ENCODE data around the gene HOXB3. TPM values are rescaled to one million over a fixed set of nuclear protein-coding genes. Genes with fewer than 3 reads are reported as not detected.

Gene HOXB3
- total and polyA plus RNA-seq, 10 donors = 3.6 to 23.1 (median 8.8) TPM

GRCh38 chr17:48555258-48556228 lies 34.5 kb downstream of the HOXB3 start:
- no peak for TF ChIP-seq POLR2AphosphoS5 (IDR thresholded peaks at IDR 0.05)
- TF ChIP-seq CTCF (IDR thresholded peaks at IDR 0.05 in 8 of 11, conservative IDR thresholded peaks at IDR 0.05 in 3 of 11) = no peak
- TF ChIP-seq POLR2A (IDR thresholded peaks at IDR 0.05) = no peak
- Histone ChIP-seq H3K36me3 (peaks cover 0 to 9% (median 0%) of the 10 kb centered on the region in 6 donors), H3K27ac (peak overlapping the region in 7 of 8 donors; percentile 54 to 94 (median 67)), H3K27me3 (replicated peaks in 1 of 7) (peaks cover 0 to 52% (median 6%) of the 10 kb centered on the region in 7 donors), H3K4me3 (peak overlapping the region in 6 of 8 donors; percentile 10 to 54 (median 19)), H3K9me3 (no peaks in the 10 kb centered on the region), H3K4me1 (peaks cover 0 to 51% (median 11%) of the 10 kb centered on the region in 6 donors)
- intact Hi-C loops (cut with DNase I; ENCODE audit: low total_unique reads) = no loop called here
- 11 to 27% (median 18%) methylated on average over 25 to 36 of the region's 36 CpGs for WGBS, 5 donors
- DNase-seq = no peak

- no peak for TF ChIP-seq POLR2AphosphoS5 (IDR thresholded peaks at IDR 0.05)
- Histone ChIP-seq H3K36me3 (peaks cover 0 to 17% (median 0%) of the 10 kb centered on the region in 6 donors), H3K9me3 (no peaks in the 10 kb centered on the region), H3K27me3 (replicated peaks in 1 of 7) (peaks cover 0 to 52% (median 6%) of the 10 kb centered on the region in 7 donors), H3K4me1 (peaks cover 0 to 44% (median 11%) of the 10 kb centered on the region in 6 donors), H3K27ac (peak overlapping the region in 7 of 8 donors; percentile 54 to 94 (median 61)), H3K4me3 (peak overlapping the region in 3 of 8 donors; percentile 1 to 54 (median 20))
- intact Hi-C loops (cut with DNase I; ENCODE audit: low total_unique reads) = no loop called here
- no peak for DNase-seq
- WGBS, 5 donors = 71 to 86% (median 79%) methylated on average over 42 to 44 of the region's 44 CpGs
These were observed 35.4 kb downstream of the HOXB3 start for GRCh38 chr17:48554412-48555257.

- Histone ChIP-seq H3K4me3 (peak overlapping the region in 3 of 8 donors; percentile 1 to 54 (median 20)), H3K36me3 (peaks cover 0 to 17% (median 0%) of the 10 kb centered on the region in 6 donors), H3K27ac (peak overlapping the region in 7 of 8 donors; percentile 48 to 94 (median 61)), H3K4me1 (peaks cover 0 to 49% (median 11%) of the 10 kb centered on the region in 6 donors), H3K9me3 (no peaks in the 10 kb centered on the region), H3K27me3 (replicated peaks in 1 of 7) (peaks cover 0 to 52% (median 6%) of the 10 kb centered on the region in 7 donors)
- no peak for DNase-seq
- no peak for TF ChIP-seq CTCF (IDR thresholded peaks at IDR 0.05 in 8 of 11, conservative IDR thresholded peaks at IDR 0.05 in 3 of 11)
- no peak for TF ChIP-seq POLR2AphosphoS5 (IDR thresholded peaks at IDR 0.05)
- TF ChIP-seq POLR2A (IDR thresholded peaks at IDR 0.05) = no peak
- intact Hi-C loops (cut with DNase I; ENCODE audit: low total_unique reads) = no loop called here
- WGBS, 5 donors = 73 to 90% (median 81%) methylated on average over 1 of the region's 1 CpG
These were observed 36.2 kb downstream of the HOXB3 start for GRCh38 chr17:48553826-48554225.

GRCh38 chr17:48553190-48553547 lies 36.9 kb downstream of the HOXB3 start:
- no peak for TF ChIP-seq POLR2AphosphoS5 (IDR thresholded peaks at IDR 0.05)
- Histone ChIP-seq H3K4me1 (peaks cover 0 to 52% (median 14%) of the 10 kb centered on the region in 6 donors), H3K9me3 (no peaks in the 10 kb centered on the region), H3K27me3 (replicated peaks in 1 of 7) (peaks cover 0 to 48% (median 6%) of the 10 kb centered on the region in 7 donors), H3K4me3 (peak overlapping the region in 2 of 8 donors; percentile 15 to 24), H3K27ac (peak overlapping the region; percentile 29 to 94 (median 60)), H3K36me3 (peaks cover 0 to 17% (median 0%) of the 10 kb centered on the region in 6 donors)
- intact Hi-C loops (cut with DNase I; ENCODE audit: low total_unique reads) = no loop called here
- no peak for DNase-seq
- 66 to 78% (median 74%) methylated on average over 5 of the region's 5 CpGs for WGBS, 5 donors

Measured in spleen (tissue), 11 donors.